GM12891 (cell line): ENCODE results near the gene DOK5.

ENCODE experiments used
- PAX5 ChIP-seq: IDR thresholded peaks from 2 replicates; pipeline ENCODE4 v1.6.1; 2011; ENCODE audit warnings: low read length, moderate library complexity, mild to moderate bottlenecking; ENCODE audit not compliant: insufficient read depth, severe bottlenecking
- POLR2A ChIP-seq: IDR thresholded peaks from 2 replicates; pipeline ENCODE4 v1.6.1; 2011; ENCODE audit warnings: low read depth, low read length, control low read depth
- POLR2AphosphoS5 ChIP-seq: IDR thresholded peaks from 2 replicates; pipeline ENCODE4 v1.6.1; 2011; ENCODE audit warnings: low read depth, low read length, control low read depth
- POU2F2 ChIP-seq: IDR thresholded peaks from 2 replicates; pipeline ENCODE4 v1.6.1; 2011; ENCODE audit warnings: low read depth, mild to moderate bottlenecking, control low read depth, low read length, moderate library complexity
- SPI1 ChIP-seq: IDR thresholded peaks from 2 replicates; pipeline ENCODE4 v1.6.1; 2011; ENCODE audit warnings: low read depth, low read length, control low read depth
- TAF1 ChIP-seq: IDR thresholded peaks from 2 replicates; pipeline ENCODE4 v1.6.1; 2011; ENCODE audit warnings: low read depth, low read length, control low read depth

- TF ChIP-seq POLR2A (no peak), TAF1 (no peak), SPI1 (no peak), POLR2AphosphoS5 (no peak), POU2F2 (no peak), PAX5 (no peak)
These were observed 161.2 kb downstream of the DOK5 start for GRCh38 chr20:54636575-54636974.
